ENCODE data around the gene CUBN.

GRCh38 chr10:16798571-16798970 lies 331.0 kb downstream of the CUBN start:
- TF ChIP-seq CTCF (conservative IDR thresholded peaks at IDR 0.05; ENCODE audit: low read depth, low read length) (no peak), EZH2 (IDR thresholded peaks at IDR 0.05; ENCODE audit: low read length, unreplicated experiment) (no peak), EZH2phosphoT487 (IDR thresholded peaks at IDR 0.05; ENCODE audit: borderline replicate concordance, low read length) (no peak)
